A549 (cell line): ENCODE measurements around the gene GINS2. TPM values are rescaled to one million over a fixed set of nuclear protein-coding genes. Genes with fewer than 3 reads are reported as not detected.

Source experiments
- ATAC-seq, 2 experiments: fragments of 200-7000 bp in 1 of 2; fragments of >200 bp in 1 of 2; cut with Nextera tagmentation in 1 of 2; cut with Tn5 transposase in 1 of 2; 3 replicates each; pipeline versions ENCODE4 v1.8.0 to v1.9.1; 2018 to 2020; ENCODE audit warnings: mild to moderate bottlenecking in 1 of 2, moderate library complexity in 1 of 2
- CTCF ChIA-PET: fragments of 300-600 bp; sonication (Branson Sonifier 250); formaldehyde crosslinking; extraction: SDS; loops from one replicate; lab custom pipeline; 2021; ENCODE audit warnings: antibody characterized with exemption, inconsistent platforms; lab: Yijun Ruan, JAX
- POLR2A ChIA-PET: fragments of 350-600 bp; formaldehyde crosslinking; extraction: SDS; loops from one replicate; lab custom pipeline; 2021; ENCODE audit warnings: antibody characterized with exemption, inconsistent platforms; lab: Yijun Ruan, JAX
- DNase-seq, 2 experiments: peaks; one replicate each; pipeline versions ENCODE4 v3.0.0 to v3.0.0-alpha.2; 2011 to 2016; ENCODE audit warnings: low read depth in 1 of 2, low spot score in 1 of 2
- FAIRE-seq: peaks from 2 replicates; lab custom pipeline; 2011; peaks lifted over from hg19 to GRCh38; lab: Jason Lieb, UNC
- H3K27ac ChIP-seq, 2 experiments: fragments of >200 bp; sonication (Bioruptor Twin); formaldehyde crosslinking; 3 replicates each; pipeline ENCODE4 v1.5.1; 2016 to 2017
- H3K4me1 ChIP-seq: fragments of >200 bp; sonication (Bioruptor Twin); formaldehyde crosslinking; 3 replicates; pipeline ENCODE4 v1.6.1; 2016
- H3K4me2 ChIP-seq: fragments of >200 bp; sonication (Bioruptor Twin); formaldehyde crosslinking; 3 replicates; pipeline ENCODE4 v1.6.1; 2016
- H3K4me3 ChIP-seq: fragments of >200 bp; sonication (Bioruptor Twin); formaldehyde crosslinking; 3 replicates; pipeline ENCODE4 v1.5.1; 2016
- H3K9me3 ChIP-seq: fragments of >200 bp; sonication (Bioruptor Twin); formaldehyde crosslinking; 3 replicates; pipeline ENCODE4 v1.6.1; 2016
- BHLHE40 ChIP-seq: IDR thresholded peaks from 2 replicates; pipeline ENCODE4 v1.6.1; 2012; ENCODE audit warnings: low read depth, low read length, inconsistent platforms
- CBX2 ChIP-seq: fragments of 200-600 bp; sonication (generic); IDR thresholded peaks from 2 replicates; pipeline ENCODE4 v1.6.1; 2016; ENCODE audit warnings: low read depth, mild to moderate bottlenecking, borderline replicate concordance
- CBX8 ChIP-seq: fragments of 200-600 bp; sonication (generic); IDR thresholded peaks from 2 replicates; pipeline ENCODE4 v1.6.1; 2016
- CEBPB ChIP-seq, 2 experiments: fragments of >200 bp in 1 of 2; sonication (Bioruptor Twin) in 1 of 2; formaldehyde crosslinking in 1 of 2; IDR thresholded peaks; 2 replicates each; pipeline ENCODE4 v1.6.1; 2012 to 2016
- EHF ChIP-seq: fragments of 250-450 bp; sonication (Bioruptor Pico); IDR thresholded peaks from 2 replicates; pipeline ENCODE4 v1.5.0; 2020; ENCODE audit warnings: mild to moderate bottlenecking
- EP300 ChIP-seq, 2 experiments: fragments of >200 bp; sonication (Bioruptor Twin); formaldehyde crosslinking; IDR thresholded peaks; 2 replicates in 1 of 2; 3 replicates in 1 of 2; pipeline ENCODE4 v1.6.1; 2016 to 2017
- FOSB ChIP-seq: fragments of 250-450 bp; sonication (Bioruptor Pico); IDR thresholded peaks from 2 replicates; pipeline ENCODE4 v1.5.0; 2020; ENCODE audit warnings: mild to moderate bottlenecking, moderate library complexity
- FOSL2 ChIP-seq, 2 experiments: fragments of 450-650 bp in 1 of 2; fragments of >200 bp in 1 of 2; sonication (Bioruptor Twin) in 1 of 2; formaldehyde crosslinking; IDR thresholded peaks; 2 replicates each; pipeline versions ENCODE4 v1.5.0 to v1.6.1; 2016 to 2020; ENCODE audit warnings: mild to moderate bottlenecking in 1 of 2, moderate library complexity in 1 of 2
- GATA3 ChIP-seq: IDR thresholded peaks from 2 replicates; pipeline ENCODE4 v1.6.1; 2012; ENCODE audit warnings: borderline replicate concordance
- HOXB5 ChIP-seq: fragments of 250-450 bp; sonication (Bioruptor Pico); IDR thresholded peaks from 2 replicates; pipeline ENCODE4 v1.5.0; 2020; ENCODE audit warnings: mild to moderate bottlenecking, moderate library complexity
- KDM1A ChIP-seq: fragments of 200-600 bp; sonication (generic); IDR thresholded peaks from 2 replicates; pipeline ENCODE4 v1.6.1; 2016; ENCODE audit warnings: low read depth, mild to moderate bottlenecking
- KDM5A ChIP-seq: fragments of 200-600 bp; sonication (generic); IDR thresholded peaks from 2 replicates; pipeline ENCODE4 v1.6.1; 2016; ENCODE audit warnings: antibody characterized with exemption, mild to moderate bottlenecking
- MYC ChIP-seq: IDR thresholded peaks from 2 replicates; pipeline ENCODE4 v1.6.1; 2012; ENCODE audit warnings: mild to moderate bottlenecking, inconsistent platforms, low read length, improper control_type of control experiment, borderline replicate concordance
- NFE2L2 ChIP-seq: fragments of 150-350 bp; conservative IDR thresholded peaks from 2 replicates; pipeline ENCODE4 v1.6.1; 2014; ENCODE audit warnings: low read length
- PHF8 ChIP-seq: fragments of 200-600 bp; sonication (generic); IDR thresholded peaks from 2 replicates; pipeline ENCODE4 v1.6.1; 2016; ENCODE audit warnings: low read depth, mild to moderate bottlenecking, antibody characterized with exemption, moderate library complexity, borderline replicate concordance
- POLR2AphosphoS2 ChIP-seq: conservative IDR thresholded peaks from 2 replicates; pipeline ENCODE4 v1.6.1; 2012; ENCODE audit warnings: low read length, improper control_type of control experiment, inconsistent platforms
- RAD21 ChIP-seq, 2 experiments: fragments of >200 bp in 1 of 2; sonication (Bioruptor Twin) in 1 of 2; formaldehyde crosslinking in 1 of 2; IDR thresholded peaks in 1 of 2; conservative IDR thresholded peaks in 1 of 2; 2 replicates in 1 of 2; 3 replicates in 1 of 2; pipeline ENCODE4 v1.6.1; 2012 to 2018; ENCODE audit warnings: inconsistent platforms in 1 of 2
- RCOR1 ChIP-seq: fragments of 150-350 bp; IDR thresholded peaks from 2 replicates; pipeline ENCODE4 v1.6.1; 2014; ENCODE audit warnings: antibody characterized with exemption, low read length, low read depth
- RNF2 ChIP-seq: fragments of 200-600 bp; sonication (generic); IDR thresholded peaks from 2 replicates; pipeline ENCODE4 v1.6.1; 2016; ENCODE audit warnings: low read depth, mild to moderate bottlenecking, antibody characterized with exemption, moderate library complexity, borderline replicate concordance
- SREBF2 ChIP-seq: fragments of 450-650 bp; IDR thresholded peaks from 2 replicates; pipeline ENCODE4 v1.6.1; 2014; ENCODE audit warnings: mild to moderate bottlenecking, moderate library complexity
- TFCP2L1 ChIP-seq: fragments of 250-450 bp; sonication (Bioruptor Pico); IDR thresholded peaks from 2 replicates; pipeline ENCODE4 v1.5.0; 2021; ENCODE audit warnings: mild to moderate bottlenecking
- ZSCAN20 ChIP-seq: fragments of 250-450 bp; sonication (Bioruptor Pico); IDR thresholded peaks from 2 replicates; pipeline ENCODE4 v1.8.0; 2022; ENCODE audit warnings: mild to moderate bottlenecking, moderate library complexity
- WGBS: methylation state at CpG from one replicate; pipeline ENCODE4 v1.1.6; 2017; ENCODE audit errors: missing lambda C conversion rate; 5-methylcytosine and 5-hydroxymethylcytosine counted together
- polyA plus RNA-seq, 4 experiments: library from polyadenylated mRNA; depleted of rRNA in 3 of 4; stranded (reverse); fragments of >200 nt; fragmentation: RNase III in 1 of 4; extraction: RNeasy Plus Mini Kit Qiagen cat#74134 plus additional on column Dnase treatment in 1 of 4; gene quantifications; 2 replicates in 3 of 4; 3 replicates in 1 of 4; pipeline ENCODE4 v1.2.3, GENCODE V29; 2011 to 2017
- TF ChIP-seq, protein P1 (sequence below): fragments of 450-650 bp; IDR thresholded peaks from 2 replicates; pipeline ENCODE4 v1.6.1; 2014; ENCODE audit warnings: antibody characterized with exemption
- TF ChIP-seq, protein P2 (sequence below): fragments of 150-350 bp; IDR thresholded peaks from 2 replicates; pipeline ENCODE4 v1.6.1; 2014; ENCODE audit warnings: low read depth, mild to moderate bottlenecking, low read length
- TF ChIP-seq, protein P3 (sequence below): IDR thresholded peaks from 2 replicates; pipeline ENCODE4 v1.6.1; 2012

Gene GINS2
- polyA plus RNA-seq, 2 of the 4 experiments (the other 2 are of a cell fraction), result 25.4 to 28.7 TPM

DNA sequence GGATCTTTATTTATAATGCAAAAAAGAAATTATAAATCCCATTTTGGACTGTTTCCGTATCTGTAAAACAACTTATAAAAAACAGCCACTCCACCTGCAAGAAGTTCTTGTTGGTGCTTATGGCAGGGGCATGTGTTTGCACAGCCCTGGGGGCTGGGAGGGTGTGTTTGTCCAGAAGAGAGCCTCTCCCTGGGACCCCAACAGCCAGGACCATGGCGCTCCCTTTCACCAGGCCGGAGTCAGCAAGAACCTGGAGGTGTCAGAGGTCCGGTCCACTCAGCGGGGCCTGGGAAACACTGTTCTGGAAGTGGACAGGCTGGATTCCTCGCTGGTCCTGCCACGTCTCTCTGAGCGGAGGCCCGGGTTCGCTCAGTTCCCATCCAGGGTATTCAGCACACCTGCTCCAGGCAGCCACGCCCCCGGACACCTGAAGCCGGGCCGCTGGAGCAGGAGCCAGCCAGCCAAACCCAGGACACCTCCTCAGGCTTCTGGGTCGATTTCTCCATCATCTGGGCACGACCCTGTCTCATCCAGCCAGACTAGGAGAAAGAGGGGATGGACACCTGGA is 18.9 kb upstream of the GINS2 start:
- H3K4me3 ChIP-seq, result no peak overlapping the region
- no peak overlapping the region for H3K4me2 ChIP-seq
- 67% methylated on average over 5 of the region's 16 CpGs for WGBS
- peaks cover 4% of the 10 kb centered on the region; the same call in 1 of the 3 replicates for H3K9me3 ChIP-seq
- ChIA-PET CTCF (interaction anchor here (1.3 to 3.4 kb wide), 4 partner anchors 10 to 34 kb away, joined by 4 to 45 read pairs (median 6); no protein-coding TSS in a partner anchor), POLR2A (no interaction called here)
- DNase-seq, result no peak
- TF ChIP-seq TFCP2L1 (CRISPR knock-in tag) (no peak), BHLHE40 (no peak), EHF (CRISPR knock-in tag) (no peak), CBX8 (no peak), CBX2 (no peak), GATA3 (no peak), FOSL2 (IDR thresholded peaks at IDR 0.05) (no peak), FOSL2 (CRISPR knock-in tag; IDR thresholded peaks at IDR 0.05) (no peak), NFE2L2 (no peak), RAD21 (conservative IDR thresholded peaks at IDR 0.05 in 1 of 2, IDR thresholded peaks at IDR 0.05 in 1 of 2) (no peak), PHF8 (no peak), ZSCAN20 (no peak), CEBPB (IDR thresholded peaks at IDR 0.05) (no peak), FOSB (CRISPR knock-in tag) (no peak), KDM1A (no peak), MYC (no peak)
- TF ChIP-seq, protein P1, sequence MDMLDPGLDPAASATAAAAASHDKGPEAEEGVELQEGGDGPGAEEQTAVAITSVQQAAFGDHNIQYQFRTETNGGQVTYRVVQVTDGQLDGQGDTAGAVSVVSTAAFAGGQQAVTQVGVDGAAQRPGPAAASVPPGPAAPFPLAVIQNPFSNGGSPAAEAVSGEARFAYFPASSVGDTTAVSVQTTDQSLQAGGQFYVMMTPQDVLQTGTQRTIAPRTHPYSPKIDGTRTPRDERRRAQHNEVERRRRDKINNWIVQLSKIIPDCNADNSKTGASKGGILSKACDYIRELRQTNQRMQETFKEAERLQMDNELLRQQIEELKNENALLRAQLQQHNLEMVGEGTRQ, result no peak
- TF ChIP-seq, protein P2, sequence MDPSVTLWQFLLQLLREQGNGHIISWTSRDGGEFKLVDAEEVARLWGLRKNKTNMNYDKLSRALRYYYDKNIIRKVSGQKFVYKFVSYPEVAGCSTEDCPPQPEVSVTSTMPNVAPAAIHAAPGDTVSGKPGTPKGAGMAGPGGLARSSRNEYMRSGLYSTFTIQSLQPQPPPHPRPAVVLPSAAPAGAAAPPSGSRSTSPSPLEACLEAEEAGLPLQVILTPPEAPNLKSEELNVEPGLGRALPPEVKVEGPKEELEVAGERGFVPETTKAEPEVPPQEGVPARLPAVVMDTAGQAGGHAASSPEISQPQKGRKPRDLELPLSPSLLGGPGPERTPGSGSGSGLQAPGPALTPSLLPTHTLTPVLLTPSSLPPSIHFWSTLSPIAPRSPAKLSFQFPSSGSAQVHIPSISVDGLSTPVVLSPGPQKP, result no peak
- TF ChIP-seq, protein P3, sequence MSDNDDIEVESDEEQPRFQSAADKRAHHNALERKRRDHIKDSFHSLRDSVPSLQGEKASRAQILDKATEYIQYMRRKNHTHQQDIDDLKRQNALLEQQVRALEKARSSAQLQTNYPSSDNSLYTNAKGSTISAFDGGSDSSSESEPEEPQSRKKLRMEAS, result no peak
- ATAC-seq, result no peak
- H3K27ac ChIP-seq, result no peak overlapping the region
- FAIRE-seq, result no peak
- no peaks in the 10 kb centered on the region for H3K4me1 ChIP-seq

DNA sequence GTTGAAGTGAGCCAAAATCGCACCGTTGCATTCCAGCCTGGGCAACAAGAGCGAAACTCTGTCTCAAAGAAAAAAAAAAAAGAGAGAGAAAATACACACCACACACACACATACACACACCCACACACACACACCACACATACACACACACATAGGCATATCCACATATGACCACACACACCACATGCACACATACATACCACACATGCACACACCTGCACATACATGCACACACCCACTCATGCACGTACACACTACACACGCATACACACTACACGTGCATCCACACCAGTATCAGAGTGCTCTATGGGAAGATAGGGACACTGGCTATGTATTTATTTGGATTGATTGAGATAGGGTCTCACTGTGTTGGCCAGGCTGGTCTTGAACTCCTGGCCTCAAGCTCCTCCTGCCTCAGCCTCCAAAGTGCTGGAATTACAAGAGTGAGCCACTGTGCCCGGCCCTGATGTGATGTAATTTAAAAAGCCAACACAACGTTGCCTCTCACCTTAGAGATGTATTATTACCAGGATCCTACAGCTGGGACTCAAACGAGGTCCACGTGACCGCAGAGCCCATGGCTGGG is 17.8 kb upstream of the GINS2 start:
- no peaks in the 10 kb centered on the region for H3K9me3 ChIP-seq
- H3K4me3 ChIP-seq, result no peak overlapping the region
- POLR2A ChIA-PET, result no interaction called here
- no peak overlapping the region for H3K27ac ChIP-seq
- H3K4me1 ChIP-seq, result no peaks in the 10 kb centered on the region
- DNase-seq, result no peak
- 89% methylated on average over 11 of the region's 11 CpGs for WGBS
- H3K4me2 ChIP-seq, result no peak overlapping the region
- no peak for TF ChIP-seq POLR2AphosphoS2
- TF ChIP-seq RNF2, result no peak
- TF ChIP-seq KDM5A, result no peak
- TF ChIP-seq CBX2, result no peak
- no peak for TF ChIP-seq TFCP2L1 (CRISPR knock-in tag)
- TF ChIP-seq CBX8, result no peak
- TF ChIP-seq HOXB5, result no peak
- TF ChIP-seq RCOR1, result no peak
- TF ChIP-seq SREBF2, result no peak
- TF ChIP-seq EP300 (IDR thresholded peaks at IDR 0.05), result no peak
- TF ChIP-seq NFE2L2, result no peak
- TF ChIP-seq PHF8, result no peak
- TF ChIP-seq, all 56 proteins: peak for 0
- FAIRE-seq, result no peak
- CTCF ChIA-PET, result interaction anchor here (1.3 to 2.4 kb wide), 3 partner anchors 11 to 31 kb away, joined by 4 to 10 read pairs (median 7); no protein-coding TSS in a partner anchor
- ATAC-seq, result no peak
